Smooth muscle cell of the coronary artery (primary cell): ENCODE measurements around the gene ARSG. TPM values are rescaled to one million over a fixed set of nuclear protein-coding genes. Genes with fewer than 3 reads are reported as not detected.

Source experiments
- total RNA-seq: library from RNA; depleted of rRNA; stranded (reverse); fragments of >200 nt; gene quantifications from 2 replicates; pipeline ENCODE4 v1.2.3, GENCODE V29; 2014; ENCODE audit warnings: low replicate concordance

ARSG gene
- total RNA-seq, result 0.98 and 5.1 TPM in 2 replicates

DNA sequence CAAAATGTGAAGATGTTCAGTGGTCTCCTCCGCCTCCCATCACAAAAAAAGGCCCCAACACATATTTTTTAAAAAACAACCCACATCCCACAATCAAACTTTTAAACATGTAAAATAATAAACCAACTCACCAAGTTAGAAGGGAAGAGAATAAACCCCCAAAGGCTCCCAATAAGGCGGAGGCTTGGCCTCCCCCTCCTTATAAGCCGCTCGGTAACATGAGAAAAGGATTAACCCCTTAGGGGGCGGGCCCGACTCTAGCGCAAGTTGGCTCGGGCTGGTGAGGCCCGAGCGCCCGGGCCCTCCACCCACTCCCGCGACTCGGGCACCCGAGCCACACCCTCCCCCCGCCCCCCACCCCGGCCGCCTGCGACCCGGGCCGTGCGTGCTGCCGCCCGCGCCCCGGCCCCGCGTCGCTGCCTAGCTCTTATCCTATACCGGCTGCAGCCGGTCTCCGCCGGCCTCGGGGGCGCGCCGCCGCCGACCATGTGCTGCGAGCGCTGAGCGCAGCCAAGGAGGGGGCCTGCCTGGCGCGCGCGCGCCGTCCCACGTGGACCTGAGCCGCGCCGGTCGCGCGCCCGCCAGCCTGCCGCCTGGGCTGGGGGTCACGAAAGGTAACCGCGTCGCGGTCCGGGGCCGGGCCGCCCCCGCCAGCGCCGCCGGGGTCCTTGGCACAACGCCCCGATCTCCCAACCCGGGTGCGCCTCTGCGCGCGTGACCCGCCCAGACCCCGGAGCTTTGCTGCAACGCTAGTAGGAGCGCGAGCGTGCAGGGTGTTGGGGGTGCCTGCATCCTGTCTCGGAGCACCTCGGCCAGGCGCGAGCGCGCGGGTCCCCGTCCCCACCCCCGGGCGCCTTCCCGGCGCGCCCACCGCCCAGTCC lies at the start of gene ARSG, which contains the start of gene SLC16A6:
ARSG (plus strand) TSS at position 541 of the 881 bp plus-strand sequence. CDS start 15,999 bp downstream, outside the sequence.
SLC16A6 (minus strand) TSS at position 173 of the 881 bp plus-strand sequence. CDS start 12,807 bp downstream, outside the sequence.

DNA sequence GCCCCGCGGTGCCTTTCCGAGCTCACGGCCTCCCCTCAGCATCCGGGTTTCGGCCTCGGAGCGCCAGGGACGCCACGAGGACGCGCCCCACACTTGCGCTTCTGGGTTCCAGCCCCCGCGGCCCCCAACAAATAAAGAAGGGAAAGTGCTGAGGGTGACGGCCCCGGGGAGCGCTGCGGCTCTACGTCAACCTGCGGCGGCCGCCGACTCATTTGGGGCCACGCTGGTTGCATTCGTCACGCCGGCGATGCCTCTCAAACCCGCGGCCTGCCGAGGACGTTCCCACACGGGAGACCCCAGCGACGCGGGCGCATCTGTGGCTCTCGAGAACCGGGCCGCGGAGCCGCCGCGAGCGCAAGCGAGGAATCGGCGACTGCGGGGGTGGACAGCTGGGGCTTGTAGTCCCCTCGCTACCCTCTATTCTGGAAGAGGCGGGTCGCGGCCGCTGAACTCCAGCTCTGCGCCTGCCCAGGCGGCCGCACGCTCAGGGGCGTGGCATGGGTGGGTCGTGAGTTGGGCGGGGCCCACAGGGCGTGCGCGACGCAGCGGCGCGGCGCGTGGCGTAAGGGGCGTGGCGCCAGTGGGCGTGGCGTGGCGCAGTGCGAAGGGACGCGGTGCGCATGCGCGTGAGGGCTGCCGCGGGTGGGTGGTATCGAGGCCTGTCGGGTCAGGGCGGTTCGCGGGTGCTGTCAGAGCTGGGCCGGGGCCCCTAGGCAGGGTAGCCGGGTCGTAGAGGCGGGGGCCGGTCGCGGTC lies 43.7 kb upstream of the ARSG start, which contains the start of gene AMZ2:
AMZ2 (plus strand) TSS at position 599 of the 754 bp plus-strand sequence. CDS start 2,145 bp downstream, outside the sequence.

DNA sequence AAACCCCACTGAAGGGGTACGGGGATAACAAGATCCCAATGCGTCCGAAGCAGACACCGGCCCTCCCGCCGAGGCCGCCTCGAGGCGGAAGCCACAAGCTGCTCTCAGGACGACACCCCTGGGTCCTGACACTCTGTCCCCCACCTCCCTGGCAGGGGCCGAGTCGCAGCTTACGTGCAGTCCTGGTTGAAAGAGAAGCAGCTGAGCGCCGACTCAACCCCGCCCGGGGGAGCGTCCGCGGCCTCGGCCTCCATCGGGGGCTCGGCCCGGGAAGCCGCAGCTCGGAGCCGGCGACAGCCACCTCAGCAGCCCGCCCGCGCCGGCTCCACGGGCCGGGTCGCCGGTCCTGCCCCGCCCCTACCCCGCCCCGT lies 165.9 kb downstream of the ARSG start, which contains the start of gene WIPI1:
WIPI1 (minus strand) TSS at position 329 of the 371 bp plus-strand sequence; CDS start at position 254, 75 bp downstream.

Other genes with a start within 250 kb of the ARSG start
- 48.1 and 61.9 TPM in 2 replicates for gene AMZ2, start 43.5 kb upstream of the ARSG start, total RNA-seq
- 0.15 and 2.2 TPM in 2 replicates for gene SLC16A6, start 368 bp upstream of the ARSG start, total RNA-seq
- 132 and 361 TPM in 2 replicates for gene WIPI1, start 166.0 kb downstream of the ARSG start, total RNA-seq
- gene PRKAR1A, start 220.9 kb downstream of the ARSG start, total RNA-seq, result 200 and 635 TPM in 2 replicates